NOMO-1 treated with DMSO at 0.1 percent for 48 hours (cell line): ENCODE measurements around the gene LRATD1.
"Not testable (repeated sequence)": the region's sequence is repeated elsewhere in the genome, so short reads cannot be mapped to it uniquely, and the experiment has no call there.

Source experiments
- DNase-seq: peaks from one replicate; lab custom pipeline; 2025; ENCODE audit not compliant: unreplicated experiment; lab: John Stamatoyannopoulos, UW

The LRATD1 gene

GRCh38 chr2:14632133-14632936 is at the start of gene LRATD1:
TSS of gene LRATD1 (plus strand) at chr2:14632717. CDS start at chr2:14633980, 1,263 bp downstream.
- no peak for DNase-seq

- no peak for DNase-seq
Observed at GRCh38 chr2:14583059-14583458, 49.5 kb upstream of the LRATD1 start.

GRCh38 chr2:14583802-14584201 is 48.7 kb upstream of the LRATD1 start:
- DNase-seq: no peak

GRCh38 chr2:14587119-14587518 is 45.4 kb upstream of the LRATD1 start:
- no peak for DNase-seq

GRCh38 chr2:14601156-14601770 is 31.3 kb upstream of the LRATD1 start:
- DNase-seq: no peak

GRCh38 chr2:14602309-14602708 is 30.2 kb upstream of the LRATD1 start:
- DNase-seq: no peak

GRCh38 chr2:14603676-14604075 is 28.8 kb upstream of the LRATD1 start:
- no peak for DNase-seq

GRCh38 chr2:14608245-14608644 is 24.3 kb upstream of the LRATD1 start:
- no peak for DNase-seq

GRCh38 chr2:14614017-14614416 is 18.5 kb upstream of the LRATD1 start:
- no peak for DNase-seq

- DNase-seq: no peak
Observed at GRCh38 chr2:14615121-14615520, 17.4 kb upstream of the LRATD1 start.

GRCh38 chr2:14615760-14616159 is 16.8 kb upstream of the LRATD1 start:
- no peak for DNase-seq

- no peak for DNase-seq
Observed at GRCh38 chr2:14616342-14616741, 16.2 kb upstream of the LRATD1 start.

GRCh38 chr2:14616950-14617349 is 15.6 kb upstream of the LRATD1 start:
- no peak for DNase-seq

GRCh38 chr2:14619441-14619840 is 13.1 kb upstream of the LRATD1 start:
- DNase-seq: no peak

- DNase-seq: no peak
Observed at GRCh38 chr2:14621114-14621513, 11.4 kb upstream of the LRATD1 start.

GRCh38 chr2:14621906-14622549 is 10.5 kb upstream of the LRATD1 start:
- no peak for DNase-seq

GRCh38 chr2:14622550-14622939 is 10.0 kb upstream of the LRATD1 start:
- DNase-seq: not testable (repeated sequence)

GRCh38 chr2:14623237-14623636 is 9.3 kb upstream of the LRATD1 start:
- DNase-seq: no peak

GRCh38 chr2:14626873-14627272 is 5.6 kb upstream of the LRATD1 start:
- no peak for DNase-seq

GRCh38 chr2:14628901-14629300 is 3.6 kb upstream of the LRATD1 start:
- DNase-seq: no peak

GRCh38 chr2:14631406-14632040 is 994 bp upstream of the LRATD1 start:
- no peak for DNase-seq

GRCh38 chr2:14633061-14633460 is 544 bp downstream of the LRATD1 start:
- DNase-seq: no peak
